Measurements from ENCODE around the gene GPR146. TPM values are rescaled to one million over a fixed set of nuclear protein-coding genes. Genes with fewer than 3 reads are reported as not detected.
"Not testable (repeated sequence)": the region's sequence is repeated elsewhere in the genome, so short reads cannot be mapped to it uniquely, and the experiment has no call there.

The GPR146 gene
- total RNA-seq, 4 donors from 2014 or later, result 8.7 to 49.4 (median 32.7) TPM

DNA sequence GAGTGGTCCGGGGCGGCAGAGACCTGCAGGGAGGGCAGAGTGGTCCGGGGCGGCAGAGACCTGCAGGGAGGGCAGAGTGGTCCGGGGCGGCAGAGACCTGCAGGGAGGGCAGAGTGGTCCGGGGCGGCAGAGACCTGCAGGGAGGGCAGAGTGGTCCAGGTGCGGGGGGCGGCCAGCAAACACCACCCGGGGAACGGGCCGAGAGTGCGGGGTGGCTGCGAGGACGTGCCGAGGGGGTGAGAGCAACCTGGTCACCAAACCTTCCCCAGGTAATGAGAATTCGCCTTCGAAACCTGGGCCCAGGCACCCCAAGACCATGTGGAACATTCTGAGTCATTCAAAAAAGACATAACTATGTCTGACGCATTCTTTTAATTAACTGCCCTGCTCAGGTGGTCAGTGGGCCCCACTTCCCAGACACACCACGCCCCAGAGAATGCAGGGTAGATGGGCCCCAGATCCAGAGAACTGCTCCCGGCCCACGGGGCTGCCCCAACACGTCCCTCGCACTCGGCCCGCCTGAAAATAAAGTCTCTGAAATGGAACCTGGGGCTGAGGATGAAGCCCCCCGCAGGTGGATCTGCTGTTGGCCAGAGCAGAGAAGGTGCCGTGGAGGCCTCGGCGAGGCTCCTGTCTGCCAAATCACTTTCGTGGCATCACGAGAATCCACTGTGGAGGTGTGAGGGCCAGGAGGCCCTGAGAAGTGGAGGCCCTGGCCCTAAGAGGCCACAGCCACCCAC is 12.5 kb upstream of the GPR146 start:
- Histone ChIP-seq H3K27ac (no peak overlapping the region), H3K4me3 (replicated peaks in 1 of 3) (no peak overlapping the region), H3K9me3 (no peaks in the 10 kb centered on the region), H3K27me3 (no peaks in the 10 kb centered on the region), H3K36me3 (no peaks in the 10 kb centered on the region), H3K4me1 (peaks cover 8 to 19% of the 10 kb centered on the region in 2 donors)
- intact Hi-C loops (cut with DNase I), result no loop called here
- WGBS, 2 donors, result 95 to 96% methylated on average over 23 to 28 of the region's 33 CpGs
- TF ChIP-seq, protein P1, sequence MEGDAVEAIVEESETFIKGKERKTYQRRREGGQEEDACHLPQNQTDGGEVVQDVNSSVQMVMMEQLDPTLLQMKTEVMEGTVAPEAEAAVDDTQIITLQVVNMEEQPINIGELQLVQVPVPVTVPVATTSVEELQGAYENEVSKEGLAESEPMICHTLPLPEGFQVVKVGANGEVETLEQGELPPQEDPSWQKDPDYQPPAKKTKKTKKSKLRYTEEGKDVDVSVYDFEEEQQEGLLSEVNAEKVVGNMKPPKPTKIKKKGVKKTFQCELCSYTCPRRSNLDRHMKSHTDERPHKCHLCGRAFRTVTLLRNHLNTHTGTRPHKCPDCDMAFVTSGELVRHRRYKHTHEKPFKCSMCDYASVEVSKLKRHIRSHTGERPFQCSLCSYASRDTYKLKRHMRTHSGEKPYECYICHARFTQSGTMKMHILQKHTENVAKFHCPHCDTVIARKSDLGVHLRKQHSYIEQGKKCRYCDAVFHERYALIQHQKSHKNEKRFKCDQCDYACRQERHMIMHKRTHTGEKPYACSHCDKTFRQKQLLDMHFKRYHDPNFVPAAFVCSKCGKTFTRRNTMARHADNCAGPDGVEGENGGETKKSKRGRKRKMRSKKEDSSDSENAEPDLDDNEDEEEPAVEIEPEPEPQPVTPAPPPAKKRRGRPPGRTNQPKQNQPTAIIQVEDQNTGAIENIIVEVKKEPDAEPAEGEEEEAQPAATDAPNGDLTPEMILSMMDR (IDR thresholded peaks at IDR 0.05), result no peak
- no peak for TF ChIP-seq POLR2A (IDR thresholded peaks at IDR 0.05)
- no peak for DNase-seq

DNA sequence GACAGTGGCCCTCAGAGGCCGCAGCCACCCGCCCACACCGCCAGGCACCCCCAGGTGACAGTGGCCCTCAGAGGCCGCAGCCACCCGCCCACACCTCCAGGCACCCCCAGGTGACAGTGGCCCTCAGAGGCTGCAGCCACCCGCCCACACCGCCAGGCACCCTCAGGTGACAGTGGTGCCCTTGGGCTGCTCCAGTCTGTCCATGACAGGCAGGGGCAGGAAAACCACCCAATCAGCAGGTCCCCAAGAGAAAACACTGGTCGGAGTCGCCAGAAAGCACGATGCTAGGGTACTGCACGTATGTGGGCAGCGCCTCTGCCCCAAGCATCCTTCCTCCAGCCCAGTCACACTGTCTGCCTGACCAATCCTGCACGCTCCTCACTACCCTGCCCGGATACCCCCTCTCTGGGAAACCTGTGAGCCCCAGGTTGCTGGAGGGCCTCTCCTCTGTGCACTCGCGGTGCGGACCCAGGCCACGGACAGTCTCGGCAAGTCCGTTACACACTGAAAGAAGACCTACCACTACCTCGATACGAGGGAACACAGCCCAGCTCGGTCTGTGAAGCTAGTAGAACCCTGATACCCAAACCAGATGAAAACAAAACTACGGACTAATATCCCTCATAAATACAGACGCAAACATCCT is 11.7 kb upstream of the GPR146 start:
- TF ChIP-seq, protein P1 (IDR thresholded peaks at IDR 0.05), result no peak
- TF ChIP-seq POLR2A (IDR thresholded peaks at IDR 0.05), result no peak
- no peak for DNase-seq
- Histone ChIP-seq H3K4me1 (peaks cover 8 to 13% of the 10 kb centered on the region in 2 donors), H3K27ac (no peak overlapping the region), H3K4me3 (replicated peaks in 1 of 3) (no peak overlapping the region), H3K36me3 (no peaks in the 10 kb centered on the region), H3K27me3 (no peaks in the 10 kb centered on the region), H3K9me3 (no peaks in the 10 kb centered on the region)
- WGBS, 2 donors, result 93 to 95% methylated on average over 15 to 18 of the region's 25 CpGs
- intact Hi-C loops (cut with DNase I), result no loop called here

DNA sequence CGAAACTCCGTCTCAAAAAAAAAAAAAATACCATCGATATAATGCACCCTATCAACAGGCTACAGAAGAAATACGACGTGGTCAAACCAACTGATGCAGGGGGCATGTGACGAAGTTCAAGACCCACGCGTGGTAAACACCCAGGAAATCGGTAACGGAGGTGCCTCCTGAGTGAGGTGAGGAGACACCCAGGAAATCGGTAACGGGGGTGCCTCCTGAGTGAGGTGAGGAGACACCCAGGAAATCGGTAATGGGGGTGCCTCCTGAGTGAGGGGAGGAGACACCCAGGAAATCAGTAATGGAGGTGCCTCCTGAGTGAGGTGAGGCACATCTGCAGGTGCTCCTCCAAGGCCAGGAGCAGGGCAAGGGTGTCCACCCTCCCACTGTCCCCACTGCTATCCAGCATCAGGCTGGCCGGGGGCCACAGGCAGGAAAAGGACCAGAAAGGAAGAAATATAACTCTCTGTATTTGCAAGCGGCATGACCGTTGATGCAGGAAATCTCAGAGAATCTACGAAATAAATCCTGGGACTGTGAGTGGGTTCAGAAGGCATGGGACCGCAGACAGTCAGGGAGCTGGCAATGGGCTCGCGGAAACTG is 10.7 kb upstream of the GPR146 start:
- Histone ChIP-seq H3K9me3 (no peaks in the 10 kb centered on the region), H3K4me3 (replicated peaks in 1 of 3) (no peak overlapping the region), H3K27ac (no peak overlapping the region), H3K36me3 (no peaks in the 10 kb centered on the region), H3K4me1 (peaks cover 5 to 10% of the 10 kb centered on the region in 2 donors), H3K27me3 (no peaks in the 10 kb centered on the region)
- no peak for TF ChIP-seq POLR2A (IDR thresholded peaks at IDR 0.05)
- TF ChIP-seq, protein P1 (IDR thresholded peaks at IDR 0.05), result no peak
- no peak for DNase-seq
- intact Hi-C loops (cut with DNase I), result no loop called here
- 92 to 93% methylated on average over 20 of the region's 20 CpGs for WGBS, 2 donors

DNA sequence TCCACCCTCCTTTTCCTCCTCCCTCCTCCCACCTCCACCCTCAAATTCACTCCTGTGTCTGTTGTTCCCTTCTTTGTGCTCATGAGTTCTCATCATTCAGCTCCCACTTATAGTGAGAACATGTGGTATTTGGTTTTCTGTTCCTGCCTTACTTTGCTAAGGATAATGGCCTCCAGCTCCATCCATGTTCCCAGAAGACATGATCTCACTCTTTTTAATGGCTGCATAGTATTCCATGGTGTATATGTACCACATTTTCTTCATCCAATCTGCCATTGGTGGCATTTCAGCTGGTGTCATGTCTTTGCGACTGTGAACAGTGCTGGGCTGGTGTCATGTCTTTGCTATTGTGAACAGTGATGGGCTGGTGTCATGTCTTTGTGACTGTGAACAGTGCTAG is 9.6 kb upstream of the GPR146 start:
- 96 to 100% methylated on average over 1 of the region's 1 CpG for WGBS, 2 donors
- H3K27me3 ChIP-seq; DNase-seq; H3K4me1 ChIP-seq; intact Hi-C loops (cut with DNase I); H3K36me3 ChIP-seq; H3K9me3 ChIP-seq; H3K27ac ChIP-seq; H3K4me3 ChIP-seq (replicated peaks in 1 of 3): not testable (repeated sequence)

DNA sequence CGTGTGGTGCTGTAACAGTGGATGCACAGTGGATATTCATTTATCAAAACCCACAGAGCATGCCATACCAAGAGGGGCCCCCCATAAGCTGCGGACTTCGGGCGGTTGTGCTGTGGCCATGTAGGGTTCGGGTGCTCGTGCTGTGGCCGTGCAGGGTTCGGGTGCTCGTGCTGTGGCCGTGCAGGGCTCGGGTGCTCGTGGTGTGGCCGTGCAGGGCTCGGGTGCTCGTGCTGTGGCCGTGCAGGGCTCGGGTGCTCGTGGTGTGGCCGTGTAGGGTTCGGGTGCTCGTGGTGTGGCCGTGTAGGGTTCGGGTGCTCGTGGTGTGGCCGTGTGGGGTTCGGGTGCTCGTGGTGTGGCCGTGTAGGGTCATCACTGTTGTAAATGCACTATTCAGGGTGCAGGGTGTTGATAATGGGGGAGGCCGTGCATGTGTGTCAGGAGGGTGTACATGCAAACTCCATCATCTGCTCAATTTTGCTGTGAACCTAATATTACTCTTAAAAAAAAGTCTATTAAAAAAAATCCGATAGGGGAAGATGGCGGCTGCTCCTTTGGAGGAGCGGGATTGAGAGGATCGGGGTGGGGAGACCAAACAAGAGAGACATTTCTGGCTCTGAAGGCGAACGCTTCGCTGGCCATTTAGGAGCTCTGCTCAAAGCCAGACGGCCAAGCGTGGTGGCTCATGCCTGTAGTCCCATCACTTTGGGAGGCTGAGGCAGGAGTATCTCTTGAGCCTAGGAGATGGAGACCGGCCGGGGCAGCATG is 8.0 kb upstream of the GPR146 start:
- H3K4me1 ChIP-seq; H3K9me3 ChIP-seq; H3K27ac ChIP-seq; intact Hi-C loops (cut with DNase I); DNase-seq; H3K36me3 ChIP-seq; H3K4me3 ChIP-seq (replicated peaks in 1 of 3); H3K27me3 ChIP-seq: not testable (repeated sequence)
- 95 to 97% methylated on average over 40 of the region's 40 CpGs for WGBS, 2 donors

DNA sequence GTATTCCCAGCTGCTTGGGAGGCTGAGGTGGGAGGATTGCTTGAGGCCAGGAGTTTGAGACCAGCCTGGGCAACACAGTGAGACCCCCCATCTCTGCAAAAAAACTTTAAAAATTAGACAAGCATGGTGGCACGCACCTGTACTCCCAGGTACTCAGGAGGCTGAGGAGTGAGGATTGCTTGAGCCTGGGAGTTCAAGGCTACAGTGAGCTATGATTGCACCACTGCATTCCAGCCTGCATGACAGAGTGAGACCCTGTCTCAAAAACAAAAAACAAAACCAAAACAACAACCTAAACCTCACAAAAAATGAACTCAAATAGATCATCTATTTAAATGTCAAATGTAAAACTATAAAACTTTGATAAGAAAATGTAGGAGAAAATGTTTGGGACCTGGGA is 4.1 kb upstream of the GPR146 start:
- H3K36me3 ChIP-seq; H3K27ac ChIP-seq; intact Hi-C loops (cut with DNase I); H3K4me3 ChIP-seq (replicated peaks in 1 of 3); H3K9me3 ChIP-seq; H3K27me3 ChIP-seq; DNase-seq: not testable (repeated sequence)
- peaks cover 18 to 30% of the 10 kb centered on the region in 2 donors for H3K4me1 ChIP-seq
- 95 to 100% methylated on average over 1 of the region's 1 CpG for WGBS, 2 donors

Data from thyroid gland (tissue), 4 donors.